Breast epithelium (tissue), 3 donors: Measurements from ENCODE around the gene ELAC2.

Experiments used
- CTCF ChIP-seq, 3 donors: fragments of 450-650 bp; IDR thresholded peaks; one replicate each; pipeline ENCODE4 v1.5.1; 2016 to 2017; ENCODE audit warnings: antibody characterized with exemption in 3 of 3, mild to moderate bottlenecking in 3 of 3, moderate library complexity in 3 of 3
- POLR2A ChIP-seq: fragments of 450-650 bp; IDR thresholded peaks from one replicate; pipeline ENCODE4 v1.6.1; 2016; ENCODE audit warnings: antibody characterized with exemption, mild to moderate bottlenecking, moderate library complexity

GRCh38 chr17:12996941-12997340 is 20.9 kb downstream of the ELAC2 start:
- no peak for TF ChIP-seq CTCF (IDR thresholded peaks at IDR 0.05)
- TF ChIP-seq POLR2A: no peak
